Measurements from ENCODE around the gene PHC2.

Gene PHC2, protein sequence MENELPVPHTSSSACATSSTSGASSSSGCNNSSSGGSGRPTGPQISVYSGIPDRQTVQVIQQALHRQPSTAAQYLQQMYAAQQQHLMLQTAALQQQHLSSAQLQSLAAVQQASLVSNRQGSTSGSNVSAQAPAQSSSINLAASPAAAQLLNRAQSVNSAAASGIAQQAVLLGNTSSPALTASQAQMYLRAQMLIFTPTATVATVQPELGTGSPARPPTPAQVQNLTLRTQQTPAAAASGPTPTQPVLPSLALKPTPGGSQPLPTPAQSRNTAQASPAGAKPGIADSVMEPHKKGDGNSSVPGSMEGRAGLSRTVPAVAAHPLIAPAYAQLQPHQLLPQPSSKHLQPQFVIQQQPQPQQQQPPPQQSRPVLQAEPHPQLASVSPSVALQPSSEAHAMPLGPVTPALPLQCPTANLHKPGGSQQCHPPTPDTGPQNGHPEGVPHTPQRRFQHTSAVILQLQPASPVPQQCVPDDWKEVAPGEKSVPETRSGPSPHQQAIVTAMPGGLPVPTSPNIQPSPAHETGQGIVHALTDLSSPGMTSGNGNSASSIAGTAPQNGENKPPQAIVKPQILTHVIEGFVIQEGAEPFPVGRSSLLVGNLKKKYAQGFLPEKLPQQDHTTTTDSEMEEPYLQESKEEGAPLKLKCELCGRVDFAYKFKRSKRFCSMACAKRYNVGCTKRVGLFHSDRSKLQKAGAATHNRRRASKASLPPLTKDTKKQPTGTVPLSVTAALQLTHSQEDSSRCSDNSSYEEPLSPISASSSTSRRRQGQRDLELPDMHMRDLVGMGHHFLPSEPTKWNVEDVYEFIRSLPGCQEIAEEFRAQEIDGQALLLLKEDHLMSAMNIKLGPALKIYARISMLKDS

GRCh38 chr1:33430692-33431593 is at the start of gene PHC2:
Gene PHC2, minus strand, starts transcription at chr1:33431095. Its CDS starts 55,556 bp downstream, at chr1:33375539.
- DNase-seq (ENCODE audit: low spot score): peak; percentile 96

DNA sequence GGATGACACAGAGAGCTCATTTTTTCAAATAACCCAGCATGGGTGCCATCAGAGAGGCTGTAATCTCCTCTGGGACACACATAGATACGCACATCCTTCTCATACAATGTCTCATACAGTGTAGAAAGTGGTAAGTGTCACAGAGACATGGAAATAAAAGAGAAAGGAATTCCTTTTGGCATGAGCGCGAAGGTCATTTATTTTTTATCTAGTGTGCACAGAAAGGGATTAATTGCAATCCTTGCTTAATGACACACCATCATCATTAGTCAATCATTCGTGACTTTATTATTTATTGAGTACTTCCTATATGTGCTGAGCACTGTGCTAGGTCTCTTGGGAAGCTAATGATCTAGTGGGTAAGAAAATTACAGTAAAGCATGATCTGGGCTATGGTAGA is 46.6 kb upstream of the PHC2 start:
- no peak for DNase-seq (ENCODE audit: low spot score)

- no peak for DNase-seq (ENCODE audit: low spot score)
These were observed 43.0 kb upstream of the PHC2 start for GRCh38 chr1:33473900-33474299.

- peak; percentile 97 for DNase-seq (ENCODE audit: low spot score)
These were observed 41.5 kb upstream of the PHC2 start, which contains the start of gene ZSCAN20 for GRCh38 chr1:33472269-33472980. Gene ZSCAN20, plus strand, starts transcription at chr1:33472645. Its CDS starts 6,644 bp downstream, at chr1:33479289.

- no peak for DNase-seq (ENCODE audit: low spot score)
These were observed 40.5 kb upstream of the PHC2 start for GRCh38 chr1:33471416-33471815.

DNA sequence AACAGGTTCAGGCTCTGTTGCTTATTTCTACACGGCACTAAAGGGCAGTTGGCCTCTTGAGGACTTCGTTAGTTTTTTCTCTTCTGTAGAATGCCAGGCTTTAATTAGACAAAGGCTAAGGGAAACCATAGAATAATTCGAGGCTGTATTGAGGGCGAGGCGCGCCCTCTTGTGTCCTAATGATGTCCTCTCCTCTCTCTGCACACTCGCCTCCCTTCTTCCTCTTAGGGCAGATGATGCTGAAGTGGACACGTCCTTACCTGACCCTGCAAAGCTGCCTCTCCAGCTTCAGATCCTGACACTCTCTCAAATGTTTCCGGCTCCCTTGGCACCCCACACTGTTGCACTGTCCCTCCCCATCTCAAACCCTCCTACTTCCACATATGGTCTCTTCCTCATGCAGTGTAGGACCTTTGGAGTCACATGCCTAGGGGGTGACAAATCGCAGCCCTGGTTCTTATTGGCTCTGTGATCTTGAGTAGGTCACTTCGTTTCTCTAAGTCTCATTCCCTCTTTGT is 39.7 kb upstream of the PHC2 start:
- DNase-seq (ENCODE audit: low spot score): peak; percentile 95

DNA sequence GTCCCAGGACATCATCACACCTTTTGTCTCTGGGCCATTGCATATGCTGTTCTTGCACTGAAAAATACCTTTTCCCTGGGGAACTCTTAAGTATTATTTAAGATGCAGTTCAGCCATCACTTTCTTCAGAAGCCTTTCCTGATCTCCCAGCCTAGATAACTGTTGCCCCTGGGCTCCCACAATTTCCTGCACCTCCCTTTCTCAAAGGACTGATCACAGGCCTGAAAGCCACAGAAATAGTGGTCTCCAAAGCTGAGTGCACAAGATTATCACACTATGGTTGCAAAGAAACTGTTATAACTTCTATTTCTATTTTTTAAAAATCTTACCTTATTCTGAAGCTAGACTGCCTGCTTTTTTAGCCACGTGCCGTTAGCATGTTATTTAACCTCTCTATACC is 38.8 kb upstream of the PHC2 start:
- DNase-seq (ENCODE audit: low spot score): no peak

GRCh38 chr1:33468967-33469366 is 38.1 kb upstream of the PHC2 start:
- DNase-seq (ENCODE audit: low spot score): no peak

- no peak for DNase-seq (ENCODE audit: low spot score)
These were observed 37.6 kb upstream of the PHC2 start for GRCh38 chr1:33468531-33468930.

- DNase-seq (ENCODE audit: low spot score): no peak
These were observed 37.1 kb upstream of the PHC2 start for GRCh38 chr1:33468011-33468410.

GRCh38 chr1:33466159-33466558 is 35.3 kb upstream of the PHC2 start:
- no peak for DNase-seq (ENCODE audit: low spot score)

DNA sequence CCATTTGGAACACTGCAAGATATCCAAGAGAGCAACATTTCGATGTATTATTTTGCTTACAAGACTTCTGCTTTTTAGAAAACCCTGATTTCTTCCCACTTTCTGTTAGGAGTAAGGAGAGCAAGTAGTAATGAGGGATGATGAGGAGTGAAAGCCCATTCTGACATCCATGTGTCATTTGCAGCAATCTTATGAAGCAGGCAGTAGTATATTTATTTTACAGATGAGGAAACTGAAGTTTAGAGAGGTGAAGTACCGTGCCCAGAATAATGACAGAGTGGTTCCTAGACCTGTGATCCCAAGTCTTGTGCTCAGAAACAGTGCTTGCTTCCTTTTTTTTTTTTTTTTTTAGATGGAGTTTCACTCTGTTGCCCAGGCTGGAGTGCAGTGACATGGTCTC is 34.4 kb upstream of the PHC2 start:
- no peak for DNase-seq (ENCODE audit: low spot score)

DNA sequence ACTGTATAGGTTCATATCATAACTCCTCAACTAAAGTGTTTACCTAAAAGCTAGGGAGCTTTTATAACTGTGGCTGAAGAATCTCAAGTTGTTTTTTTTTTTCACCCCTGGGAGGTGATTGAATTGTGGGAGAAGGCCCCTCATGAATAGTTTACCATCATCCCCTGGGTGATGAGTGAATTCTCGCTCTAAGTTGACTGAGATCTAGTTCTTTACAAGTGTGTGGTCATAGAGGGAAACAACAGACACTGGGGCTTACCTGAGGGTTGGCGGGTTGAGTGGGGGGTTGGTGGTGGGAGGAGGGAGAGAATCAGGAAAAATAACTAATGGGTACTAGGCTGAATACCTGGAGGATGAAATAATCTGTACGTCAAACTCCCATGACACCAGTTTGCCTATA is 33.7 kb upstream of the PHC2 start:
- DNase-seq (ENCODE audit: low spot score): no peak

- DNase-seq (ENCODE audit: low spot score): no peak
These were observed 31.7 kb upstream of the PHC2 start for GRCh38 chr1:33462405-33463164.

DNA sequence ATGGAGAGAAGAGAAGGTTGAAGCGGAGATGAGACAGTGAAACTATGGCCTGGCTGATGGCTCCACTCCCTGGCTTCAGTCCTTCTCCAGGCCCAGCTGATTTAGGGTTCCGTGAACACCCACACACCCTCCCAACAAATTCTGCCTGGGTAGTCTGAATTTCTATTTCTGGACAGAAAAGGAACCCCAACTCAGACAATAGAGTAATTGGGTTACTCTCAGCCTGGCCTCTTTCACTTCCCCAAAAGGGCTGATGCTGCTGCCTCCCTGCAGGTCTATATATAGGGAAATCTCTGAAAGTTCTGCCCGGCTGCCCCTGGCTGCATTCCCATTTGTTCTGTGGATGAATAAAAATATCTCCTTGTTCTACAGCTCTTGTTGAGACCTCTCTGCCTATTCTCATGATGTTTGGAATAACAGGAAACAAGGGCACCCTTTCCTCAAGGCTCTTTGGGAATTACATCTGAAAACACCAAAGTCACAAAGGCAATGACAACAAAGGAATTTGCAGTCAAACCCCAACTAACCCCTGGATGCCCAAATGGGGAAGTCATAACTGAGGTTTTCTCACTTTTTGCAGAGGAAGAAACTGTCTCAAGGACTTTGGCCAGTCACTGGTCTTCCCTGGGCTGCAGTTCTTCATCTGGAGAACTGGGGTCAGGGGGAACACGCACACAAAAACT is 30.2 kb upstream of the PHC2 start:
- no peak for DNase-seq (ENCODE audit: low spot score)

DNA sequence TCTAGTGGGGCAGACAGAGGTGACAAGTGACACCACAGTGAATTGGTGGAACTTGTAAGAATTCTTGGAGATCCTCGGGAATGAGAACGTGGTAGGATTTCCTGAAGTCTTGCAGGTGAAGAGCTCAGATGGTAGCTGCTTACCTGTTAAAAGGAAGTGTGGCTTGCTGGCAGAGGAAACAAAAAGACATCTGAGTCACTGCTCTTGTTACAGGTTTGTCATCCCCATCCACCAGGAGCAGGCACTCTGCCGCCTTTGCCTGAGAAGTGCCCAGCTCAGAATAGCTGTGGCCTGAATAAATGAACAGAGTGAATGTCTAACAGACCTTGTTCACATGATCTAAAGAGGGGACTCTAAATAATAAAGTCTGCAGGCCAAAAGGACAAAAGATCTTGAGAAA is 29.2 kb upstream of the PHC2 start:
- DNase-seq (ENCODE audit: low spot score): no peak

DNA sequence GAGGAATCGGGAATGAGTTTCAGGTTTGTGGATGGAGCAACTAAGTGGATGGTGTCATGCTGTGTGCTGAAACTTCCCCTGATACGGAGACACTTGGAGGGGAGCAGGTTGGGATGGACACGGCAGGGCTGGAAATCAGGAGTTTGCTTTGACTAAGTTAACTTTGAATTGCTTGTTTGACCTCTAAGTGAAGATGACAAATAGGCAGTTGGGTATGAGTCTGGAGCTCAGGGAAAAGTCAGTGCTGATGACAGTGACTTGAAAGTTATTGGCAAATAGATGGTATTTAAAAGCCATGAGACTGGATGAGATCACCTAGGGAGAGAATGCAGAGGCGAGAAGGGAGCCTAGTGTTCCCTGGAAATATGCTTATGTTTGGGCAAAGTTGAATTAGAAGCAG is 28.8 kb upstream of the PHC2 start:
- DNase-seq (ENCODE audit: low spot score): no peak

GRCh38 chr1:33456502-33456886 is 25.6 kb upstream of the PHC2 start:
- no peak for DNase-seq (ENCODE audit: low spot score)

GRCh38 chr1:33455539-33456501 is 24.9 kb upstream of the PHC2 start:
- peak; percentile 77 for DNase-seq (ENCODE audit: low spot score)

All from COLO829 (cell line).